Activated T-helper 2 cell treated with anti-CD3 and anti-CD28 coated beads, Interferon-gamma antibody, Interleukin-2, Interleukin-4, amounts not matched to agents 10 μg/mL and 5 μg/mL and 100 μg/mL, durations not matched to agents 14 hours and 24 hours and 36 hours (primary cell): ENCODE data around the gene LIN28A. TPM values are rescaled to one million over a fixed set of nuclear protein-coding genes. Genes with fewer than 3 reads are reported as not detected.
"Not testable (repeated sequence)": the region's sequence is repeated elsewhere in the genome, so short reads cannot be mapped to it uniquely, and the experiment has no call there.

Experiments
- DNase-seq: peaks from one replicate; pipeline ENCODE4 v3.0.0; 2021; ENCODE audit warnings: low spot score
- H3K27ac Mint-ChIP-seq: one replicate; pipeline ENCODE4 v1.8.0; 2021; ENCODE audit warnings: mixed read lengths
- H3K27me3 Mint-ChIP-seq: one replicate; pipeline ENCODE4 v1.8.0; 2021; ENCODE audit warnings: low read depth, mixed read lengths
- H3K36me3 Mint-ChIP-seq: one replicate; pipeline ENCODE4 v1.8.0; 2021; ENCODE audit warnings: low read depth, mixed read lengths
- H3K4me1 Mint-ChIP-seq: one replicate; pipeline ENCODE4 v1.8.0; 2021; ENCODE audit warnings: low read depth, mixed read lengths
- H3K4me3 Mint-ChIP-seq: one replicate; pipeline ENCODE4 v1.8.0; 2021; ENCODE audit warnings: low read depth, mild to moderate bottlenecking, moderate library complexity, mixed read lengths
- H3K9me3 Mint-ChIP-seq: one replicate; pipeline ENCODE4 v1.8.0; 2021; ENCODE audit warnings: mixed read lengths
- intact Hi-C: fragments of 100-400 bp; cut with micrococcal nuclease; formaldehyde crosslinking; loops from one replicate; pipeline ENCODE4 v1.15.1; 2023
- total RNA-seq: library from RNA; stranded (reverse); gene quantifications from 2 replicates; pipeline ENCODE4 v1.2.3, GENCODE V29; 2022

LIN28A gene
- not detected in 2 replicates for total RNA-seq

- H3K27me3 Mint-ChIP-seq: peaks cover 68% of the 10 kb centered on the region
Observed at GRCh38 chr1:26410706-26411623, at the start of gene LIN28A. TSS of gene LIN28A (plus strand) at chr1:26410817. CDS start at chr1:26410892, 75 bp downstream.

GRCh38 chr1:26361605-26362122 is 49.0 kb upstream of the LIN28A start:
- intact Hi-C loops: loop anchor here (5.0 kb wide), 2 partner anchors 36 to 84 kb away; no protein-coding TSS in a partner anchor
- no peak for DNase-seq
- no peak overlapping the region for H3K4me3 Mint-ChIP-seq

More at GRCh38 chr1:26410706-26411623, at the start of gene LIN28A:
- Mint-ChIP-seq H3K4me1 (peaks cover 15% of the 10 kb centered on the region), H3K4me3 (no peak within 1 kb of the TSS), H3K27ac (no peak within 1 kb of the TSS), H3K9me3 (no peaks in the 10 kb centered on the region), H3K36me3 (no peaks in the 10 kb centered on the region)
- intact Hi-C loops: no loop called here
- DNase-seq: no peak

DNA sequence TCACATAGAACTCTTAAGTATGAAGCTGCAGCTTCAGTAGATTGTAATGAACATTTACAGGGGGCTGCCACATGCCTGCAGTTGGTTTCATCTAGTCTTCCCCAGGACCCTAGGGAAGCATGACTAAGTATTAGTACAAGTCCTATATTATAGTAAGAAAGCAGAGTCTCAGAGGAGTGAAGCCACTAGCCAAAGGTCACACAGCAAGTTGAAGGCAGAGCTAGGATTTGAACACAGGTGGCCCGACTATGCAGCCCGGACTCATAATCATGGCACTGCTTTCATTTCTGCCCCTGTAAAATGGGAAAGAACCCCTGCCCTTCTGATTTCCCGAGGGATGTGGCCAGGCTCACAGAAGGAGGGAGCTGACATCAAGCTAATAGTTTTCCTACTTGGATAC is 48.3 kb upstream of the LIN28A start:
- Mint-ChIP-seq H3K27ac (no peak overlapping the region), H3K4me1 (peaks cover 30% of the 10 kb centered on the region), H3K27me3 (peaks cover 36% of the 10 kb centered on the region)

More at GRCh38 chr1:26361605-26362122, 49.0 kb upstream of the LIN28A start:
- Mint-ChIP-seq H3K27me3 (peaks cover 36% of the 10 kb centered on the region), H3K36me3 (no peaks in the 10 kb centered on the region), H3K4me1 (peaks cover 33% of the 10 kb centered on the region), H3K27ac (no peak overlapping the region), H3K9me3 (no peaks in the 10 kb centered on the region)

GRCh38 chr1:26363549-26364448 is 46.8 kb upstream of the LIN28A start:
- peaks cover 25% of the 10 kb centered on the region for H3K4me1 Mint-ChIP-seq
- H3K36me3 Mint-ChIP-seq: no peaks in the 10 kb centered on the region
- H3K27ac Mint-ChIP-seq: no peak overlapping the region
- intact Hi-C loops: loop anchor here (5.0 kb wide), 2 partner anchors 34 to 86 kb away; no protein-coding TSS in a partner anchor
- no peaks in the 10 kb centered on the region for H3K9me3 Mint-ChIP-seq
- H3K27me3 Mint-ChIP-seq: peaks cover 38% of the 10 kb centered on the region
- DNase-seq: peak; percentile 77
- no peak overlapping the region for H3K4me3 Mint-ChIP-seq

More for the DNA sequence above, 48.3 kb upstream of the LIN28A start:
- Mint-ChIP-seq H3K9me3 (no peaks in the 10 kb centered on the region), H3K36me3 (no peaks in the 10 kb centered on the region), H3K4me3 (no peak overlapping the region)
- DNase-seq: no peak
- intact Hi-C loops: loop anchor here (5.0 kb wide), 2 partner anchors 35 to 85 kb away; no protein-coding TSS in a partner anchor

DNA sequence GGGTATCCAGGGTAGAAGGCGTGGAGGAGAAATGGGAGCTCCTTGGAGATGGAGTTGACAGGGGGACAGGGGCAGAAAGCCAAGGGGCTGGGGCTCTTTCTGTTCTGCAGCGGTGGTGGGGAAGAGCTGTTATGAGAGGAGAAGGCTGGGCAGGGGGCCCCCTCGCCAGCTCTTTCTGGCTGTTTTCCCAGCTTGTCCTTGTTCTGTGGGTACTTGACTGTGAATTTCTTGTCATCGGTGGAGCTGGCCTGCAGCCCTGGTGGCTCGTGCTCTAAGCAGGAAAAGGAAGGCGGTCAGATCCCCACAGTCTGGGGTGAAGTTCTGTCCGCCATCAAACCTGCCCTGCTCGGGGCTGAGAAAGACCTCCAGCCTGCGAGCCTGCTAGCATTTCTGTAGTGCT is 45.7 kb upstream of the LIN28A start:
- DNase-seq: no peak
- peaks cover 30% of the 10 kb centered on the region for H3K27me3 Mint-ChIP-seq
- H3K4me1 Mint-ChIP-seq: peaks cover 15% of the 10 kb centered on the region
- H3K36me3 Mint-ChIP-seq: no peaks in the 10 kb centered on the region
- H3K27ac Mint-ChIP-seq: no peak overlapping the region
- no peak overlapping the region for H3K4me3 Mint-ChIP-seq
- H3K9me3 Mint-ChIP-seq: no peaks in the 10 kb centered on the region
- intact Hi-C loops: loop anchor here (5.0 kb wide), 2 partner anchors 32 to 88 kb away; no protein-coding TSS in a partner anchor

GRCh38 chr1:26367441-26367840 is 43.2 kb upstream of the LIN28A start:
- peaks cover 18% of the 10 kb centered on the region for H3K4me1 Mint-ChIP-seq
- intact Hi-C loops: no loop called here

DNA sequence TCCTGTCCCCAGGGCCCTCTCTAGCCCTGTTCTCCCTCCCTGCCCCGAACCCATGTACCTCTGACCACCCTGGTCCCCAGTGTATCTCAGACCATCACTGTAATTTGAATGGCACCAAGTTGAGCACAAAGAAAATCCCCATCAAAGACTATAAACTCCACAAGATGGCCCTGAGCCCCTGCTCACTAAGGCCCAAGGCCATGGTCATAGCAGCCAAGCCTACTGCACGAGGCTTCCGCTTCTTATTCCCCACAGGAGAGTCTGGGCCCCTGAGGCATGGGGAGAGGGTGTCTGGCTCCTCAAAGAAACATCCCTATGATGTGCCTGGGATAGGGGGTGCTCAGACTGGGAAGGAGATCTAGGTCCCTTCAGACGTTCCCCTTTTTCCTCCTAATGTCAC is 42.6 kb upstream of the LIN28A start:
- no peak overlapping the region for H3K4me3 Mint-ChIP-seq
- no peak overlapping the region for H3K27ac Mint-ChIP-seq
- peaks cover 14% of the 10 kb centered on the region for H3K27me3 Mint-ChIP-seq
- H3K4me1 Mint-ChIP-seq: peaks cover 24% of the 10 kb centered on the region
- peaks cover 5% of the 10 kb centered on the region for H3K9me3 Mint-ChIP-seq
- intact Hi-C loops: no loop called here
- H3K36me3 Mint-ChIP-seq: peaks cover 5% of the 10 kb centered on the region
- DNase-seq: no peak

More at GRCh38 chr1:26367441-26367840, 43.2 kb upstream of the LIN28A start:
- Mint-ChIP-seq H3K36me3 (peaks cover 5% of the 10 kb centered on the region), H3K27ac (no peak overlapping the region), H3K9me3 (peaks cover 5% of the 10 kb centered on the region), H3K27me3 (peaks cover 14% of the 10 kb centered on the region), H3K4me3 (no peak overlapping the region)
- DNase-seq: no peak

GRCh38 chr1:26368486-26368885 is 42.1 kb upstream of the LIN28A start:
- intact Hi-C loops: no loop called here
- Mint-ChIP-seq H3K4me3 (no peak overlapping the region), H3K27ac (no peak overlapping the region), H3K36me3 (peaks cover 5% of the 10 kb centered on the region), H3K4me1 (peaks cover 23% of the 10 kb centered on the region), H3K9me3 (peaks cover 5% of the 10 kb centered on the region), H3K27me3 (peaks cover 14% of the 10 kb centered on the region)
- no peak for DNase-seq

DNA sequence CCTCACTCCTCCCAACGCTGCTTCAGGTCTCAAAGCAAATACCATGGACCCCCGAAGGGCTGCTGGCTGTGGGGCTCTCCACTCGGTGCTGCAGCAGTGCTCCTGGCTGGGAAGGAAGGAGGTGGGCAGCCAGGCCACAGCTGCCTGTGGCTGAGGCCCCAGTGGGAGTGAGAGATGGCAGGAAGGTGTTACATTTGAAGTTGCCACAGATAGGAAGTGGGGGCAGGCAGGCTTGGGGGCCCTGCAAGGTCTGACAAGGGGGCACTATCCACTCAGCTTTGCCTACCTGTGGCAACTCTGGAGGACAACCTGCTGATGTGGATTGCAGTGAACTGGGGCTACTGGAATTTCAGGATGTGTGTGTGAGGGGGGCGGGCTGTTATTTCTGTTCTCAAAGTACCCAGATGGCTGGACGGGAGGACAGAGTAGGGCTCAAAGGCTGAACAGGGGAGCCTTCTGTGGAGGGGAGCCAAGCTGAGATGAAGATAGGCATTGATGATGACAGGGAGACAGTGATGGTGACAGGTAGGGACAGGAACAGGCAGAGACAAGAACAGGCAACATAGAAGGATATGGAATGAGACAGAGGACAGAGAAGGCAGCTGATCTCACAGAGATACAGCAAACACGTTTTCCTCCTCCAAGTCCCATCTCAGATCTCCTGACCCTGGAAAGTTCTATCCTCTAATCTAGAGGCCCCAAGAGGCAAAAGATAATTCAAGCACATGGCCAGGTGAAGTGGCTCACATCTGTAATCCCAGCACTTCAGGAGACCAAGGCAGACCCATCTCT is 39.8 kb upstream of the LIN28A start:
- Mint-ChIP-seq H3K27ac (no peak overlapping the region), H3K27me3 (peaks cover 4% of the 10 kb centered on the region), H3K4me1 (peaks cover 41% of the 10 kb centered on the region), H3K9me3 (peaks cover 5% of the 10 kb centered on the region), H3K4me3 (no peak overlapping the region), H3K36me3 (peaks cover 5% of the 10 kb centered on the region)
- no peak for DNase-seq
- intact Hi-C loops: no loop called here

- H3K4me1 Mint-ChIP-seq: peaks cover 51% of the 10 kb centered on the region
- intact Hi-C loops: no loop called here
- H3K9me3 Mint-ChIP-seq: peaks cover 9% of the 10 kb centered on the region
- no peak overlapping the region for H3K4me3 Mint-ChIP-seq
- peaks cover 5% of the 10 kb centered on the region for H3K36me3 Mint-ChIP-seq
- no peak overlapping the region for H3K27ac Mint-ChIP-seq
- DNase-seq: no peak
- H3K27me3 Mint-ChIP-seq: peaks cover 2% of the 10 kb centered on the region
Observed at GRCh38 chr1:26372039-26372438, 38.6 kb upstream of the LIN28A start.

GRCh38 chr1:26372611-26373010 is 38.0 kb upstream of the LIN28A start, which contains the start of gene ZNF683:
TSS of gene ZNF683 (minus strand) at chr1:26372750. CDS start at chr1:26368571, 4,179 bp downstream.
- Mint-ChIP-seq H3K4me3 (peak within 1 kb of the TSS; percentile 17), H3K27ac (peak within 1 kb of the TSS; percentile 48), H3K4me1 (peaks cover 56% of the 10 kb centered on the region)
- H3K27me3 Mint-ChIP-seq, intact Hi-C loops, DNase-seq, H3K36me3 Mint-ChIP-seq, H3K9me3 Mint-ChIP-seq: not testable (repeated sequence)
